Common myeloid progenitor, CD34-positive (primary cell): Measurements from ENCODE around the gene APBA1.

Experiments
- CTCF ChIA-PET: fragments of 350-600 bp; sonication (Branson Sonifier 250); formaldehyde crosslinking; loops from one replicate; lab custom pipeline; 2021; ENCODE audit warnings: antibody characterized with exemption; lab: Charles Lee
- POLR2A ChIA-PET: fragments of 350-600 bp; sonication (Branson Sonifier 250); formaldehyde crosslinking; loops from one replicate; lab custom pipeline; 2021; ENCODE audit warnings: antibody characterized with exemption; lab: Charles Lee
- DNase-seq, 3 donors: peaks; one replicate each; pipeline versions ENCODE4 v3.0.0 to v3.0.0-alpha.2; 2013
- H3K27ac ChIP-seq, 2 experiments: 1 replicate in 1 of 2; 2 replicates in 1 of 2; pipeline ENCODE4 v1.7.0; 2013; ENCODE audit warnings: inconsistent platforms in 2 of 2, low read length in 2 of 2, mild to moderate bottlenecking in 2 of 2, low read depth in 1 of 2, moderate library complexity in 1 of 2; ENCODE audit not compliant: severe bottlenecking in 2 of 2, insufficient read depth in 1 of 2, poor library complexity in 1 of 2
- H3K27me3 ChIP-seq, 5 experiments: replicated peaks in 2 of 5; 1 replicate in 3 of 5; 2 replicates in 2 of 5; pipeline versions ENCODE4 v1.6.1 to v1.7.0; 2013; ENCODE audit warnings: low read length in 4 of 5, mild to moderate bottlenecking in 2 of 5, moderate library complexity in 2 of 5, inconsistent platforms in 1 of 5; ENCODE audit not compliant: insufficient read depth in 5 of 5, control insufficient read depth in 4 of 5
- H3K36me3 ChIP-seq, 4 experiments: 1 replicate in 2 of 4; 2 replicates in 2 of 4; pipeline versions ENCODE4 v1.6.1 to v1.7.0; 2013; ENCODE audit warnings: low read length in 3 of 4, control low read depth in 1 of 4, mild to moderate bottlenecking in 1 of 4; ENCODE audit not compliant: control insufficient read depth in 4 of 4, insufficient read depth in 4 of 4
- H3K4me1 ChIP-seq, 4 experiments: 1 replicate in 3 of 4; 2 replicates in 1 of 4; pipeline versions ENCODE4 v1.6.1 to v1.7.1; 2013; ENCODE audit warnings: low read length in 3 of 4, mild to moderate bottlenecking in 3 of 4, control low read depth in 1 of 4, inconsistent platforms in 1 of 4, moderate library complexity in 1 of 4; ENCODE audit not compliant: control insufficient read depth in 4 of 4, insufficient read depth in 4 of 4; ENCODE audit errors: control extremely low read depth in 1 of 4
- H3K4me3 ChIP-seq, 7 experiments: 1 replicate in 4 of 7; 2 replicates in 3 of 7; pipeline versions ENCODE4 v1.5.1 to v1.7.0; 2013; ENCODE audit warnings: mild to moderate bottlenecking in 7 of 7, low read length in 6 of 7, moderate library complexity in 6 of 7, inconsistent platforms in 2 of 7, low read depth in 2 of 7, control low read depth in 1 of 7; ENCODE audit not compliant: insufficient read depth in 4 of 7, control insufficient read depth in 1 of 7; ENCODE audit errors: extremely low read depth in 1 of 7
- H3K9me3 ChIP-seq, 5 experiments: 1 replicate in 4 of 5; 2 replicates in 1 of 5; pipeline versions ENCODE4 v1.6.1 to v1.7.1; 2013; ENCODE audit warnings: low read length in 4 of 5, mild to moderate bottlenecking in 2 of 5, inconsistent platforms in 1 of 5, low read depth in 1 of 5, moderate library complexity in 1 of 5; ENCODE audit not compliant: control insufficient read depth in 4 of 5, insufficient read depth in 2 of 5; ENCODE audit errors: control extremely low read depth in 1 of 5
- WGBS: methylation state at CpG from one replicate; pipeline ENCODE4 v1.1.5; 2013; ENCODE audit not compliant: insufficient coverage; 5-methylcytosine and 5-hydroxymethylcytosine counted together

The APBA1 gene

GRCh38 chr9:69674716-69675438 lies 2.7 kb upstream of the APBA1 start:
- Histone ChIP-seq H3K4me1 (peaks cover 0 to 26% (median 19%) of the 10 kb centered on the region in 4 experiments), H3K27ac (no peak overlapping the region), H3K4me3 (peak overlapping the region in 1 of 7 experiments; percentile 17), H3K27me3 (peaks cover 0 to 19% (median 4%) of the 10 kb centered on the region in 5 experiments), H3K9me3 (no peaks in the 10 kb centered on the region), H3K36me3 (no peaks in the 10 kb centered on the region)
- 33% methylated on average over 1 of the region's 3 CpGs for WGBS
- ChIA-PET CTCF (interaction anchor here (1.4 kb wide), 1 partner anchor 123 kb away, joined by 3 read pairs; no protein-coding TSS in a partner anchor), POLR2A (no interaction called here)
- peak in 1 of 3 donors; percentile 31 for DNase-seq

- H3K27ac ChIP-seq: no peak overlapping the region
- ChIA-PET CTCF (interaction anchor here (0.8 to 1.7 kb wide), 11 partner anchors 16 to 439 kb away, joined by 3 to 5 read pairs (median 3); no protein-coding TSS in a partner anchor), POLR2A (no interaction called here)
- no peaks in the 10 kb centered on the region for H3K9me3 ChIP-seq
- no peak for DNase-seq
- no peaks in the 10 kb centered on the region for H3K36me3 ChIP-seq
- peaks cover 0 to 26% (median 19%) of the 10 kb centered on the region in 4 experiments for H3K4me1 ChIP-seq
- WGBS: 68% methylated on average over 8 of the region's 11 CpGs
- peak overlapping the region in 1 of 7 experiments; percentile 17 for H3K4me3 ChIP-seq
- H3K27me3 ChIP-seq: peaks cover 0 to 19% (median 4%) of the 10 kb centered on the region in 5 experiments
Measured at GRCh38 chr9:69674112-69674685, 2.0 kb upstream of the APBA1 start.

- POLR2A ChIA-PET: interaction anchor here (0.6 kb wide), 1 partner anchor 243 kb away, joined by 6 read pairs; no protein-coding TSS in a partner anchor
- no peak overlapping the region for H3K27ac ChIP-seq
Measured at GRCh38 chr9:69673311-69673640, 1.1 kb upstream of the APBA1 start.

GRCh38 chr9:69672596-69673310 lies 582 bp upstream of the APBA1 start:
- WGBS: under 1% methylated on average over 53 of the region's 60 CpGs
- Histone ChIP-seq H3K27ac (no peak overlapping the region), H3K4me1 (peaks cover 0 to 26% (median 19%) of the 10 kb centered on the region in 4 experiments), H3K36me3 (no peaks in the 10 kb centered on the region), H3K9me3 (no peaks in the 10 kb centered on the region), H3K4me3 (peak overlapping the region; percentile 40 to 87 (median 68)), H3K27me3 (peaks cover 0 to 19% (median 4%) of the 10 kb centered on the region in 5 experiments)
- peak; percentile 80 to 88 (median 88) for DNase-seq
- POLR2A ChIA-PET: no interaction called here
- CTCF ChIA-PET: interaction anchor here (0.6 to 2.7 kb wide), 24 partner anchors 11 to 440 kb away, joined by 3 to 17 read pairs (median 3); no protein-coding TSS in a partner anchor

More at GRCh38 chr9:69673311-69673640, 1.1 kb upstream of the APBA1 start:
- WGBS: 100% methylated on average over 1 of the region's 6 CpGs
- DNase-seq: no peak
- Histone ChIP-seq H3K4me1 (peaks cover 0 to 26% (median 19%) of the 10 kb centered on the region in 4 experiments), H3K4me3 (peak overlapping the region in 5 of 7 experiments; percentile 66 to 87 (median 68)), H3K9me3 (no peaks in the 10 kb centered on the region), H3K27me3 (peaks cover 0 to 19% (median 4%) of the 10 kb centered on the region in 5 experiments), H3K36me3 (no peaks in the 10 kb centered on the region)
- CTCF ChIA-PET: interaction anchor here (0.6 to 2.7 kb wide), 21 partner anchors 12 to 439 kb away, joined by 3 to 17 read pairs (median 3); no protein-coding TSS in a partner anchor

- peaks cover 0 to 26% (median 19%) of the 10 kb centered on the region in 4 experiments for H3K4me1 ChIP-seq
- ChIA-PET CTCF (interaction anchor here (1.1 to 2.7 kb wide), 2 partner anchors 10 to 74 kb away, joined by 3 to 17 read pairs; no protein-coding TSS in a partner anchor), POLR2A (no interaction called here)
- H3K36me3 ChIP-seq: no peaks in the 10 kb centered on the region
- no peak overlapping the region for H3K27ac ChIP-seq
- 62% methylated on average over 13 of the region's 15 CpGs for WGBS
- H3K9me3 ChIP-seq: no peaks in the 10 kb centered on the region
- H3K27me3 ChIP-seq: peaks cover 0 to 20% (median 4%) of the 10 kb centered on the region in 5 experiments
- H3K4me3 ChIP-seq: peak overlapping the region in 6 of 7 experiments; percentile 56 to 87 (median 68)
- DNase-seq: peak in 1 of 3 donors; percentile 20
Measured at GRCh38 chr9:69671311-69671878, 776 bp downstream of the APBA1 start.

- WGBS: 100% methylated on average over 1 of the region's 1 CpG
- H3K36me3 ChIP-seq: no peaks in the 10 kb centered on the region
- H3K9me3 ChIP-seq: no peaks in the 10 kb centered on the region
- no peak for DNase-seq
- CTCF ChIA-PET: no interaction called here
- H3K4me3 ChIP-seq: no peak overlapping the region
- POLR2A ChIA-PET: no interaction called here
- no peak overlapping the region for H3K27ac ChIP-seq
- peaks cover 0 to 20% (median 4%) of the 10 kb centered on the region in 5 experiments for H3K27me3 ChIP-seq
- H3K4me1 ChIP-seq: peaks cover 0 to 8% (median 5%) of the 10 kb centered on the region in 4 experiments
Measured at GRCh38 chr9:69667306-69667705, 4.9 kb downstream of the APBA1 start.
